Gastrocnemius medialis (tissue), 4 donors: ENCODE results near the gene COP1. TPM values are rescaled to one million over a fixed set of nuclear protein-coding genes. Genes with fewer than 3 reads are reported as not detected.

Experiments
- ATAC-seq, 2 donors: fragments of 150-250 bp; one replicate each; pipeline ENCODE4 v1.9.1; 2016
- DNase-seq, 2 donors: peaks; one replicate each; pipeline ENCODE4 v3.0.0-alpha.2; 2019
- H3K27ac ChIP-seq, 4 donors: fragments of 200-600 bp; sonication (generic); 1 replicate in 1 of 4; 2 replicates in 3 of 4; pipeline ENCODE4 v1.5.1; 2016 to 2018; ENCODE audit warnings: mild to moderate bottlenecking in 2 of 4, moderate library complexity in 1 of 4
- H3K27me3 ChIP-seq, 3 donors: fragments of 200-600 bp; sonication (generic) in 2 of 3; 1 replicate in 1 of 3; 2 replicates in 2 of 3; pipeline versions ENCODE4 v1.5.1 to v1.6.0; 2016 to 2019; ENCODE audit warnings: mild to moderate bottlenecking in 1 of 3, moderate library complexity in 1 of 3
- H3K36me3 ChIP-seq, 2 donors: fragments of 200-600 bp; sonication (generic) in 1 of 2; one replicate each; pipeline ENCODE4 v1.5.1; 2017 to 2018
- H3K4me1 ChIP-seq, 2 donors: fragments of 200-600 bp; sonication (generic) in 1 of 2; one replicate each; pipeline ENCODE4 v1.5.1; 2016 to 2017; ENCODE audit warnings: mild to moderate bottlenecking in 2 of 2
- H3K4me3 ChIP-seq, 4 donors: fragments of 200-600 bp; sonication (generic) in 3 of 4; 1 replicate in 1 of 4; 2 replicates in 3 of 4; pipeline ENCODE4 v1.5.1; 2016 to 2019; ENCODE audit warnings: mild to moderate bottlenecking in 2 of 4
- H3K9me3 ChIP-seq, 3 donors: fragments of 200-600 bp; sonication (generic) in 2 of 3; 1 replicate in 1 of 3; 2 replicates in 2 of 3; pipeline ENCODE4 v1.5.1; 2016 to 2019
- CTCF ChIP-seq, 5 experiments: fragments of 450-650 bp in 3 of 5; fragments of 200-600 bp in 2 of 5; sonication (generic) in 2 of 5; IDR thresholded peaks in 4 of 5; conservative IDR thresholded peaks in 1 of 5; 1 replicate in 4 of 5; 2 replicates in 1 of 5; pipeline ENCODE4 v1.5.1; 2016 to 2019; ENCODE audit warnings: antibody characterized with exemption in 5 of 5, mild to moderate bottlenecking in 3 of 5, moderate library complexity in 3 of 5
- POLR2A ChIP-seq, 2 donors: fragments of 450-650 bp; IDR thresholded peaks; one replicate each; pipeline ENCODE4 v1.6.1; 2017; ENCODE audit warnings: antibody characterized with exemption in 2 of 2, mild to moderate bottlenecking in 2 of 2, moderate library complexity in 2 of 2
- in situ Hi-C, 4 donors: fragments of 200-750 bp; cut with MboI; loops; one replicate each; pipeline versions ENCODE4 v1.15.0 to v1.8.0; 2017; ENCODE audit warnings: low sequenced_read_pairs in 4 of 4
- intact Hi-C: fragments of 100-400 bp; cut with DNase I; formaldehyde crosslinking; loops from one replicate; pipeline ENCODE4 v1.15.1; 2023; ENCODE audit warnings: low total_unique reads
- total RNA-seq, 4 donors: library from RNA; depleted of rRNA; stranded (reverse); fragments of >200 nt; gene quantifications; one replicate each; pipeline versions ENCODE4 v1.1.0 to v1.2.3, GENCODE V29; 2016

COP1 gene
- total RNA-seq, 4 donors from 2014 or later = 19.6 to 29.7 (median 25.3) TPM

GRCh38 chr1:176111835-176112234, 95.3 kb downstream of the COP1 start:
- intact Hi-C loops = no loop called here

DNA sequence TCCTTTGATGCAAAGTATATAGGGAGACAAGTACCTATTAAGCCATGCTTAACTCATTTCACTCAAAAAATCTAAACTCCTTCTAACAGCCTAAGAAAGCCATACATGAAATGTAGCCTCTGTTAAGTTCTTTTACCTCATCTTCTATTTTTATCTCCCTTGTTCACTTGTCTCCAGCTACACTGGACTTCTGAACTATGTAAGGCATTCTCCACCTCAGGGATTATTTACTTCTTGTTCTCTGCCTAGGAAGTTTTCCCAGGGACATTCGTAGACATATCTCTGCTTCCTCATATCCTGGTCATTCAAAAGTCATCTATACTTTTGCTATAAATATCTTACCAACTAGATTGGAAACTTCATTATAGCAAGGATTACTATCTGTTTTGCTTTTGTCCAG, 96.9 kb downstream of the COP1 start:
- H3K27ac ChIP-seq = no peak overlapping the region
- no peaks in the 10 kb centered on the region for H3K27me3 ChIP-seq
- H3K4me3 ChIP-seq = no peak overlapping the region
- H3K4me1 ChIP-seq = peaks cover 6 to 8% of the 10 kb centered on the region in 2 donors
- ATAC-seq = peak in 1 of 2 donors; percentile 60
- TF ChIP-seq CTCF (IDR thresholded peaks at IDR 0.05 in 4 of 5, conservative IDR thresholded peaks at IDR 0.05 in 1 of 5) = no peak
- no peak for TF ChIP-seq POLR2A (IDR thresholded peaks at IDR 0.05)
- in situ Hi-C loops (no loop called here), intact Hi-C loops (no loop called here)
- peaks cover 0 to 18% of the 10 kb centered on the region in 2 donors for H3K36me3 ChIP-seq
- no peak for DNase-seq
- H3K9me3 ChIP-seq = no peaks in the 10 kb centered on the region

More at GRCh38 chr1:176111835-176112234, 95.3 kb downstream of the COP1 start:
- no peaks in the 10 kb centered on the region for H3K27me3 ChIP-seq
- TF ChIP-seq CTCF (IDR thresholded peaks at IDR 0.05 in 4 of 5, conservative IDR thresholded peaks at IDR 0.05 in 1 of 5) (no peak), POLR2A (IDR thresholded peaks at IDR 0.05) (no peak)
- in situ Hi-C loops = no loop called here
- DNase-seq = no peak
- H3K36me3 ChIP-seq = peaks cover 0 to 21% of the 10 kb centered on the region in 2 donors
- H3K4me1 ChIP-seq = peaks cover 6 to 8% of the 10 kb centered on the region in 2 donors
- no peak overlapping the region for H3K4me3 ChIP-seq
- H3K27ac ChIP-seq = no peak overlapping the region
- ATAC-seq = no peak
- no peaks in the 10 kb centered on the region for H3K9me3 ChIP-seq

DNA sequence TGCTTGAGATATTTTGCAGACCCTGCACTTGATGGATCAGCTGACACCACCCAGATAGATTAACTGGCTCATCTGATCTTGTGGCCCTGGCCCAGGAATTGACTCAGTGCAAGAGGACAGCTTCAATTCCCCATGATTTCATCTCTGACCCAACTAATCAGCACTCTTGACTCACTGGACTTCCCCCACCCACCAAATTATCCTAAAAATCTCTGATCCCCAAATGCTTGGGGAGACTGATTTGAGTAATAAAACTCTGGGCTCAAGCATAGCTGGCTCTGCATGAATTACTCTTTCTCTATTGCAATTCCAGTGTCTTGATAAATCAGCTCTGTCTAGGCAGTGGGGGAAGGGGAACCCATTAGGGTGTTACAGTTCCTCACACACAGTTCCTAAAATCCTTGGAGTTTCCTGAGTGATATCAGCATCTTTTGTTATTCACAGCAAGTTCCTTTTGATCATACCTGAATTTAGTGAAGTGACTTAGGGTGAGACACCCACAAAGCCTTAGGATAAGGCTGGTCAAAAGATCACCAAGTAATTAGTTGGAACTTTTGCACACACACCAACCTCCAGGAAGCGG, 104.2 kb downstream of the COP1 start:
- intact Hi-C loops (no loop called here), in situ Hi-C loops (no loop called here)
- H3K27ac ChIP-seq = no peak overlapping the region
- H3K27me3 ChIP-seq = no peaks in the 10 kb centered on the region
- no peak for TF ChIP-seq CTCF (IDR thresholded peaks at IDR 0.05 in 4 of 5, conservative IDR thresholded peaks at IDR 0.05 in 1 of 5)
- no peak for TF ChIP-seq POLR2A (IDR thresholded peaks at IDR 0.05)
- DNase-seq = no peak
- no peak overlapping the region for H3K4me3 ChIP-seq
- no peaks in the 10 kb centered on the region for H3K4me1 ChIP-seq
- ATAC-seq = no peak
- peaks cover 3 to 39% of the 10 kb centered on the region in 2 donors for H3K36me3 ChIP-seq
- peaks cover 0 to 31% (median 8%) of the 10 kb centered on the region in 3 donors for H3K9me3 ChIP-seq

GRCh38 chr1:176101951-176102642, 105.0 kb downstream of the COP1 start:
- TF ChIP-seq CTCF (IDR thresholded peaks at IDR 0.05 in 4 of 5, conservative IDR thresholded peaks at IDR 0.05 in 1 of 5) (no peak), POLR2A (IDR thresholded peaks at IDR 0.05) (no peak)
- no peak for ATAC-seq
- Histone ChIP-seq H3K4me1 (no peaks in the 10 kb centered on the region), H3K27ac (no peak overlapping the region), H3K27me3 (no peaks in the 10 kb centered on the region), H3K36me3 (peaks cover 3 to 46% of the 10 kb centered on the region in 2 donors), H3K4me3 (no peak overlapping the region), H3K9me3 (peaks cover 0 to 35% (median 8%) of the 10 kb centered on the region in 3 donors)
- intact Hi-C loops = no loop called here
- DNase-seq = no peak
- in situ Hi-C loops = no loop called here
